ENCODE measurements around the gene YJU2.

DNA sequence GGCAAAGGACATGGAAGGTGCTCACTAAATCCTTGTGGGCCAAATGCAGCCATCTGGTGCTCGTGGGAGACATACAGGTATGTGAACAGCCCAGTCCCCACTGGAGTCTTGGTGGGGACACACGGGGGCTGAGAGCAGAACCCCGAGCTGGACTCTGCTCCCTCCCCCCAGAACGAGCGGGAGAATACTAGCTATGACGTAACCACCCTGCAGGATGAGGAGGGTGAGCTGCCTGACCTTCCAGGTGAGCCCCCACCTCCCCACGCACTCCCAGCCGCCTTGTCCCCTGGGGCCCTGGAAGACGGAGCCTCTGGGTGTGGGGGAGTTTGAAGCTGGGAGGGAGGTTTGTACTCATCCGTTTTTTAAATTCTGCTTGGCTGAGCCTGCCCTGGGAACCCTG lies 31.1 kb upstream of the YJU2 start:
- no peak for TF ChIP-seq GATA2 (IDR thresholded peaks at IDR 0.05; ENCODE audit: low read depth, low read length)
- TF ChIP-seq GATA3 (IDR thresholded peaks at IDR 0.05; ENCODE audit: low read depth, low read length), result no peak
